Type B pancreatic cell (in vitro differentiated cells): Measurements from ENCODE around the gene MYEF2. TPM values are rescaled to one million over a fixed set of nuclear protein-coding genes. Genes with fewer than 3 reads are reported as not detected.
A peak's percentile ranks its signal among the peaks of the same experiment; 100 is the strongest.

Source experiments
- DNase-seq: peaks from one replicate; pipeline ENCODE4 v3.0.0; 2021; ENCODE audit warnings: mixed read lengths; ENCODE audit not compliant: unreplicated experiment; ENCODE audit errors: extremely low spot score
- H3K27ac Mint-ChIP-seq: 2 replicates; pipeline ENCODE4 v1.8.0; 2021; ENCODE audit warnings: mild to moderate bottlenecking, mixed read lengths
- H3K27me3 Mint-ChIP-seq: 2 replicates; pipeline ENCODE4 v1.8.0; 2021; ENCODE audit warnings: mixed read lengths
- H3K36me3 Mint-ChIP-seq: 2 replicates; pipeline ENCODE4 v1.8.0; 2021; ENCODE audit warnings: mixed read lengths
- H3K4me1 Mint-ChIP-seq: one replicate; pipeline ENCODE4 v1.8.0; 2021; ENCODE audit warnings: mixed read lengths; ENCODE audit not compliant: unreplicated experiment
- H3K4me3 Mint-ChIP-seq: 2 replicates; pipeline ENCODE4 v1.8.0; 2021; ENCODE audit warnings: mild to moderate bottlenecking, mixed read lengths
- H3K9me3 Mint-ChIP-seq: 2 replicates; pipeline ENCODE4 v1.8.0; 2021; ENCODE audit warnings: mixed read lengths
- long read RNA-seq: library from polyadenylated mRNA; unstranded; transcript quantifications from one replicate; pipeline ENCODE4 v2.0.0, GENCODE V29; 2020
- total RNA-seq: library from RNA; stranded (reverse); gene quantifications from 2 replicates; pipeline ENCODE4 v1.2.1, GENCODE V29; 2021; ENCODE audit warnings: low replicate concordance
- TF ChIP-seq, protein P1 (sequence below): fragments of 200-600 bp; sonication (generic); conservative IDR thresholded peaks from 2 replicates; pipeline ENCODE4 v1.5.0; 2021; ENCODE audit warnings: antibody characterized with exemption, mild to moderate bottlenecking

The MYEF2 gene, protein sequence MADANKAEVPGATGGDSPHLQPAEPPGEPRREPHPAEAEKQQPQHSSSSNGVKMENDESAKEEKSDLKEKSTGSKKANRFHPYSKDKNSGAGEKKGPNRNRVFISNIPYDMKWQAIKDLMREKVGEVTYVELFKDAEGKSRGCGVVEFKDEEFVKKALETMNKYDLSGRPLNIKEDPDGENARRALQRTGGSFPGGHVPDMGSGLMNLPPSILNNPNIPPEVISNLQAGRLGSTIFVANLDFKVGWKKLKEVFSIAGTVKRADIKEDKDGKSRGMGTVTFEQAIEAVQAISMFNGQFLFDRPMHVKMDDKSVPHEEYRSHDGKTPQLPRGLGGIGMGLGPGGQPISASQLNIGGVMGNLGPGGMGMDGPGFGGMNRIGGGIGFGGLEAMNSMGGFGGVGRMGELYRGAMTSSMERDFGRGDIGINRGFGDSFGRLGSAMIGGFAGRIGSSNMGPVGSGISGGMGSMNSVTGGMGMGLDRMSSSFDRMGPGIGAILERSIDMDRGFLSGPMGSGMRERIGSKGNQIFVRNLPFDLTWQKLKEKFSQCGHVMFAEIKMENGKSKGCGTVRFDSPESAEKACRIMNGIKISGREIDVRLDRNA
- total RNA-seq, result 35.6 and 50.4 TPM in 2 replicates
- long read RNA-seq, partial matches to known transcripts, result 2 of 7 reads
- long read RNA-seq, other reads (novel, unspliced or antisense), result 5 of 7 reads

DNA sequence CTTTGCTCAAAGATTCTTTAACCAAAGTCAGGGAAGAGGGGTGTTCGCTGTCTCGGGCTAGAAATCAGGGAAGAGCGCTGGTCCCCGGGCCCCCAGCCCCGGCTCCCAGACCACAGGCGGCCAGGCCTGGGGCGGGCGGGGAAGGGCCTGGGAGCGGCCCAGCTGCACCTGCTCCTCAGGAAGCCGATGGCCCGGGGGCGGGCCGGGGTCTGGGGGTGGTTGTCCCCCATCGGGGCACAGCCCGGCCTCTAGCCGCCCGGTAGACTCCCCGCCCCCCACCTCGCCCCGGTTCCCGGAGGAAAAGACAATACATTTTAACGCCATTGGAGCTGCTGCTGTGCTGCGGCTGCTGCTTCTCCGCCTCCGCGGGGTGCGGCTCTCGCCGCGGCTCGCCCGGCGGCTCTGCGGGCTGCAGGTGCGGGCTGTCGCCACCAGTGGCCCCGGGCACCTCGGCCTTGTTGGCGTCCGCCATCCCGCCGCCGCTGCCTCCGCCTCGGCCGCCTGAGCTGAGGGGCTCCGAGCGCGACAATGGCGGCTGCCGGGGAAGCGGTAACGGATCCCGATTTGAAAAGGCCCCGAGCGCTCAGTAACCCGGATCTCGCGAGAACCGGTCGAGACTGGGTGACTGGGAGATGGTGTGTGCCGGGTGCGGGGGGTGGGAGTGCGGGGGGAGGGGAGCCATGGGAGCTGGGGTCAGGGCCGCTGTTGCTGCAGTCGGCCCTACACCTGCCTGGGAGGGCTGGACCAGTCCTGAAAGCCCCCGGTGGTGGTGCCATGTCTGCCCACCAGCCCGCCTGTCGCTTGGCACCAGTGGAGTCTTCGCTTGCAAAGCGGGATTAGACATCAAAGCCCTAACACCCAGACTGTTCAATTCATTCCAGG lies at the start of gene MYEF2:
Gene MYEF2 (minus strand): TSS at position 530 of the 882 bp plus-strand sequence. CDS start 58 bp downstream, at position 472.
- TF ChIP-seq, protein P1, sequence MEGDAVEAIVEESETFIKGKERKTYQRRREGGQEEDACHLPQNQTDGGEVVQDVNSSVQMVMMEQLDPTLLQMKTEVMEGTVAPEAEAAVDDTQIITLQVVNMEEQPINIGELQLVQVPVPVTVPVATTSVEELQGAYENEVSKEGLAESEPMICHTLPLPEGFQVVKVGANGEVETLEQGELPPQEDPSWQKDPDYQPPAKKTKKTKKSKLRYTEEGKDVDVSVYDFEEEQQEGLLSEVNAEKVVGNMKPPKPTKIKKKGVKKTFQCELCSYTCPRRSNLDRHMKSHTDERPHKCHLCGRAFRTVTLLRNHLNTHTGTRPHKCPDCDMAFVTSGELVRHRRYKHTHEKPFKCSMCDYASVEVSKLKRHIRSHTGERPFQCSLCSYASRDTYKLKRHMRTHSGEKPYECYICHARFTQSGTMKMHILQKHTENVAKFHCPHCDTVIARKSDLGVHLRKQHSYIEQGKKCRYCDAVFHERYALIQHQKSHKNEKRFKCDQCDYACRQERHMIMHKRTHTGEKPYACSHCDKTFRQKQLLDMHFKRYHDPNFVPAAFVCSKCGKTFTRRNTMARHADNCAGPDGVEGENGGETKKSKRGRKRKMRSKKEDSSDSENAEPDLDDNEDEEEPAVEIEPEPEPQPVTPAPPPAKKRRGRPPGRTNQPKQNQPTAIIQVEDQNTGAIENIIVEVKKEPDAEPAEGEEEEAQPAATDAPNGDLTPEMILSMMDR, result peak; percentile 53
- peaks cover 11% of the 10 kb centered on the region for H3K9me3 Mint-ChIP-seq
- peak within 1 kb of the TSS; percentile 93 for H3K27ac Mint-ChIP-seq
- peak within 1 kb of the TSS; percentile 92 for H3K4me3 Mint-ChIP-seq
- H3K4me1 Mint-ChIP-seq, result peaks cover 10% of the 10 kb centered on the region
- H3K36me3 Mint-ChIP-seq, result peaks cover 9% of the 10 kb centered on the region
- peak; percentile 88 for DNase-seq
- no peaks in the 10 kb centered on the region for H3K27me3 Mint-ChIP-seq

DNA sequence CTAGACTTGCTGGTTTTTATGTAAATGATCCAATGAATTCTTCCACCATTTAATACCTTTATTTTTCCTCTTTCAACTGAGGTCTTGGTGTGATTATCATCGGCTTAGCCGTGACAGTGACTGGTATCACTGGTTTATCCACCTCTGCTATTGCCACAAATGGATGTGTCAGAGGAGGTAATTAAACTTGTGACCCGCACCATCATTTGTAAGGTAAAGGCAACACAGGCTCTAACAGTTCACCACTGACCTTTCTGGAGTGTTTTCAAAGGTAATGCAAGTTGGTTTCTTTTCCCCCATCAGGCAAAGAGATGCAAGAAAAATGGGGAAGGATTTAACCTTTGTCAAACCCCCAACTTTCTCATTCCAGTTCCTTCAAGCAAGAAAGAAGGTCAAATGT lies 47.7 kb upstream of the MYEF2 start:
- H3K4me3 Mint-ChIP-seq, result no peak overlapping the region
- no peak for DNase-seq
- TF ChIP-seq, protein P1, result no peak
- H3K36me3 Mint-ChIP-seq, result no peaks in the 10 kb centered on the region
- no peaks in the 10 kb centered on the region for H3K9me3 Mint-ChIP-seq
- no peaks in the 10 kb centered on the region for H3K27me3 Mint-ChIP-seq
- H3K4me1 Mint-ChIP-seq, result peaks cover 8% of the 10 kb centered on the region
- H3K27ac Mint-ChIP-seq, result no peak overlapping the region

DNA sequence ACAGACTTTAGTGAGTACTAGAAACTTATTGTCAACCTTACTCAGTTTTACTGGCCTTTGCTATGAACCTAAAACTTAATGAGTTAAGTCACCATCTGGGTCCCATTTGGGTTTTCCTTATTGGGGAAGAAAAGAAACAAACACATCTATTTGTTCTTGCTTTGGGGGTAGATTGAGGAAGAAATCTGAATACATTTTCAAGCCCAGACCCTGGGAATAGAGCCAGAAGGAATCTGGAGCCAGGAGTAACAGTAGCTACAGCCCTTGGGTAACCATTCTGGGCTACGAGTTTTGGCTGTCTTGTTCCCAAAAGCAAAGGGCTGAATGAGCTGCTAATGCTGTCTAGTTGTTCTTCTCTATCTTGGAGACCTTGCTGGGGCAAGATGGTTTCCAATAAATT lies 44.5 kb upstream of the MYEF2 start:
- DNase-seq, result no peak
- Mint-ChIP-seq H3K4me1 (peaks cover 8% of the 10 kb centered on the region), H3K27me3 (no peaks in the 10 kb centered on the region), H3K36me3 (no peaks in the 10 kb centered on the region), H3K4me3 (no peak overlapping the region), H3K9me3 (no peaks in the 10 kb centered on the region), H3K27ac (no peak overlapping the region)
- TF ChIP-seq, protein P1, result no peak

DNA sequence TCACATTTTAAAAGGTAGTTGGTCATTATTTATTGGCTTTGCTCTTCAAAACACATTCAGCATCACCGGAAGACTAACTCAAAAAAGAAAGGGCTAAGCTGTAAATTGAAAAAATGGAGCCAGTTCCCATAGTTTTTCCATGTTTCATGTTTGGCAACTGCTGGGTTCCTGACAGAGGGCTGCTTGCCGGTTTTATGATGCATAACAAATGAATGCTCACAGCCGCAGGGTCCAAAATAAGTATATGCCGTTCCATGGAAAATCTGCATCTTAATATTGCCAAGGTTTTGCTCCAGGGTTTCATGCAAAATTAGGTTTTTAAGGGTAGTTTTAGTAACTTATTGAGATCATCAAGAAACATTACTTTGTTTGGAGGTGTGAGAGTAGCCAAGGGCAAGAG lies 43.8 kb upstream of the MYEF2 start:
- H3K27me3 Mint-ChIP-seq, result no peaks in the 10 kb centered on the region
- H3K4me1 Mint-ChIP-seq, result peaks cover 8% of the 10 kb centered on the region
- no peak overlapping the region for H3K27ac Mint-ChIP-seq
- H3K4me3 Mint-ChIP-seq, result no peak overlapping the region
- no peaks in the 10 kb centered on the region for H3K36me3 Mint-ChIP-seq
- TF ChIP-seq, protein P1, result no peak
- H3K9me3 Mint-ChIP-seq, result no peaks in the 10 kb centered on the region
- no peak for DNase-seq

DNA sequence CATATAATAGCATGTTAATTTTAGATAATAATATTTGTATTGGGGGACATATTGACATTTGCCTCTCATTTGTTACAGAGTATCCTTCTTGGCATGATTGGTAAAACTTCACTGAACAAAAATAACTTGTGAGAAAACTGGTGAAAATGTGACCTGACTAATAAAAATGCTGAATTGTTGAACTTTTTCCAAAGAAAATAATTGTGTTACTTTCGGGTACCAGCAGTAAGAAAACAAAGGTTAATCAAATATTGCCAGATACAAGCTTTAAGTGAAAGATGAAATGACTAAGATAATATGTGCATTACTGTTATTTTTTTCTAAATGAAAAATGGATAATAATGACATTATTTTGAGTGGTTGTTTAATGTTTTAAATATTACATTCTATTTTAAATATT lies 43.2 kb upstream of the MYEF2 start:
- Mint-ChIP-seq H3K4me3 (no peak overlapping the region), H3K27ac (no peak overlapping the region), H3K36me3 (no peaks in the 10 kb centered on the region), H3K4me1 (peaks cover 5% of the 10 kb centered on the region), H3K27me3 (no peaks in the 10 kb centered on the region), H3K9me3 (no peaks in the 10 kb centered on the region)
- no peak for DNase-seq
- TF ChIP-seq, protein P1, result no peak
